GM12865 (cell line): ENCODE results near the gene NFIL3.

ENCODE experiments used
- DNase-seq: peaks from one replicate; pipeline ENCODE4 v3.0.0; 2010; ENCODE audit warnings: low read depth
- H3K4me3 ChIP-seq: 2 replicates; pipeline ENCODE4 v1.5.1; 2011; ENCODE audit warnings: mild to moderate bottlenecking, low read depth, low read length, control low read depth
- CTCF ChIP-seq: IDR thresholded peaks from 2 replicates; pipeline ENCODE4 v1.5.1; 2011; ENCODE audit warnings: low read length, control low read depth, low read depth, inconsistent platforms; ENCODE audit not compliant: insufficient read depth; ENCODE audit errors: missing control alignments

The NFIL3 gene

GRCh38 chr9:91416096-91416712 is 7.4 kb downstream of the NFIL3 start:
- no peak for TF ChIP-seq CTCF
- no peak overlapping the region for H3K4me3 ChIP-seq
- DNase-seq: no peak

GRCh38 chr9:91415290-91415689 is 8.3 kb downstream of the NFIL3 start:
- TF ChIP-seq CTCF: no peak
- peak; percentile 59 for DNase-seq
- H3K4me3 ChIP-seq: no peak overlapping the region

- DNase-seq: no peak
- TF ChIP-seq CTCF: no peak
- H3K4me3 ChIP-seq: no peak overlapping the region
These were observed 10.7 kb downstream of the NFIL3 start for GRCh38 chr9:91412941-91413340.

- TF ChIP-seq CTCF: no peak
- no peak for DNase-seq
- H3K4me3 ChIP-seq: no peak overlapping the region
These were observed 12.4 kb downstream of the NFIL3 start for GRCh38 chr9:91411096-91411771.

GRCh38 chr9:91410161-91410560 is 13.5 kb downstream of the NFIL3 start:
- TF ChIP-seq CTCF: no peak
- no peak overlapping the region for H3K4me3 ChIP-seq
- DNase-seq: no peak

GRCh38 chr9:91408475-91408874 is 15.2 kb downstream of the NFIL3 start:
- TF ChIP-seq CTCF: no peak
- no peak overlapping the region for H3K4me3 ChIP-seq
- DNase-seq: no peak
